ENCODE results near the gene MPRIP.

The MPRIP gene

GRCh38 chr17:17151055-17151454, 108.8 kb downstream of the MPRIP start:
- TF ChIP-seq BACH2 (CRISPR knock-in tag; IDR thresholded peaks at IDR 0.05; ENCODE audit: borderline replicate concordance), result no peak
- no peak for TF ChIP-seq ZFP3 (CRISPR knock-in tag; IDR thresholded peaks at IDR 0.05)
- no peak for TF ChIP-seq ZNF565 (CRISPR knock-in tag; conservative IDR thresholded peaks at IDR 0.05; ENCODE audit: low read depth)
- peak; percentile 51 for ATAC-seq

GRCh38 chr17:17151541-17151940, 109.3 kb downstream of the MPRIP start:
- ATAC-seq, result peak; percentile 51
- TF ChIP-seq ZNF565 (CRISPR knock-in tag; conservative IDR thresholded peaks at IDR 0.05; ENCODE audit: low read depth) (no peak), CSDC2 (CRISPR knock-in tag; IDR thresholded peaks at IDR 0.05) (no peak), ZC3H10 (CRISPR knock-in tag; IDR thresholded peaks at IDR 0.05) (no peak), ZNF8 (CRISPR knock-in tag; IDR thresholded peaks at IDR 0.05) (no peak), PATZ1 (CRISPR knock-in tag; IDR thresholded peaks at IDR 0.05; ENCODE audit: borderline replicate concordance) (no peak), TCF4 (CRISPR knock-in tag; IDR thresholded peaks at IDR 0.05; ENCODE audit: borderline replicate concordance) (no peak), SNAI2 (CRISPR knock-in tag; IDR thresholded peaks at IDR 0.05) (no peak), TOX (CRISPR knock-in tag; IDR thresholded peaks at IDR 0.05; ENCODE audit: borderline replicate concordance) (no peak), CREB5 (CRISPR knock-in tag; IDR thresholded peaks at IDR 0.05; ENCODE audit: low read depth) (no peak), BACH2 (CRISPR knock-in tag; IDR thresholded peaks at IDR 0.05; ENCODE audit: borderline replicate concordance) (no peak), RARB (CRISPR knock-in tag; IDR thresholded peaks at IDR 0.05) (no peak), ARNTL (CRISPR knock-in tag; IDR thresholded peaks at IDR 0.05; ENCODE audit: borderline replicate concordance, low read depth) (no peak), ZFP3 (CRISPR knock-in tag; IDR thresholded peaks at IDR 0.05) (no peak), PPARA (CRISPR knock-in tag; IDR thresholded peaks at IDR 0.05; ENCODE audit: borderline replicate concordance) (no peak), OSR1 (CRISPR knock-in tag; IDR thresholded peaks at IDR 0.05) (no peak), ESRRG (CRISPR knock-in tag; IDR thresholded peaks at IDR 0.05) (no peak), ZFP30 (CRISPR knock-in tag; IDR thresholded peaks at IDR 0.05) (no peak), TSHZ2 (CRISPR knock-in tag; IDR thresholded peaks at IDR 0.05) (no peak), GLIS3 (CRISPR knock-in tag; IDR thresholded peaks at IDR 0.05) (no peak)
- TF ChIP-seq, protein P1, sequence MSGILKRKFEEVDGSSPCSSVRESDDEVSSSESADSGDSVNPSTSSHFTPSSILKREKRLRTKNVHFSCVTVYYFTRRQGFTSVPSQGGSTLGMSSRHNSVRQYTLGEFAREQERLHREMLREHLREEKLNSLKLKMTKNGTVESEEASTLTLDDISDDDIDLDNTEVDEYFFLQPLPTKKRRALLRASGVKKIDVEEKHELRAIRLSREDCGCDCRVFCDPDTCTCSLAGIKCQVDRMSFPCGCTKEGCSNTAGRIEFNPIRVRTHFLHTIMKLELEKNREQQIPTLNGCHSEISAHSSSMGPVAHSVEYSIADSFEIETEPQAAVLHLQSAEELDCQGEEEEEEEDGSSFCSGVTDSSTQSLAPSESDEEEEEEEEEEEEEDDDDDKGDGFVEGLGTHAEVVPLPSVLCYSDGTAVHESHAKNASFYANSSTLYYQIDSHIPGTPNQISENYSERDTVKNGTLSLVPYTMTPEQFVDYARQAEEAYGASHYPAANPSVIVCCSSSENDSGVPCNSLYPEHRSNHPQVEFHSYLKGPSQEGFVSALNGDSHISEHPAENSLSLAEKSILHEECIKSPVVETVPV (CRISPR knock-in tag; IDR thresholded peaks at IDR 0.05), result no peak

DNA sequence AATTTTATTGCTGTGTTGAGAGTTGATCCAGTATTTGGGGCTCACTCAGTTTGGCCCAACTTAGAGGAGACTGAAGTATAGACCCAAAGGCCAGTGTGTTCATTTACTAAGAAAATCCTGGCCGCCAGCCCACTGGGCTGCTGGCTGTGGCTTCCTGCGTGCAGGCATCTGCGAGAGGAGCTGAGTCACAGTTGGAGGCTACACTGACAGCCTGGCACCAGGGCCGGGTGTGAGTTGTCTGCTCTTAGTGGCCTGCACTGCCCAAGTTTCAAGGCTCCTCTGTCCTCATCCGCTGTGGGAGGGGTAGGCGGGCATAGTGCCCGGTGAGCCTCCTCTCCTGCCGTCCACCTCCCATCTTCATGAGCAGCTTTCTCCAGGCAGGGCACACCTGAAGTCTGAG, 109.7 kb downstream of the MPRIP start:
- ATAC-seq, result peak; percentile 97
- 0 out of 2 replicates have a peak, but pooled peaks have one; percentile 25 for TF ChIP-seq ZFP3 (CRISPR knock-in tag; IDR thresholded peaks at IDR 0.05)
- no peak for TF ChIP-seq BACH2 (CRISPR knock-in tag; IDR thresholded peaks at IDR 0.05; ENCODE audit: borderline replicate concordance)

GRCh38 chr17:17152385-17152784, 110.1 kb downstream of the MPRIP start:
- peak; percentile 20 for ATAC-seq
- TF ChIP-seq RARB (CRISPR knock-in tag; IDR thresholded peaks at IDR 0.05), result no peak

GRCh38 chr17:17153071-17153470, 110.8 kb downstream of the MPRIP start:
- no peak for ATAC-seq
- TF ChIP-seq RARB (CRISPR knock-in tag; IDR thresholded peaks at IDR 0.05), result no peak
- TF ChIP-seq, protein P1 (CRISPR knock-in tag; IDR thresholded peaks at IDR 0.05), result no peak
- no peak for TF ChIP-seq PPARA (CRISPR knock-in tag; IDR thresholded peaks at IDR 0.05; ENCODE audit: borderline replicate concordance)
- no peak for TF ChIP-seq GLIS3 (CRISPR knock-in tag; IDR thresholded peaks at IDR 0.05)
- TF ChIP-seq ZFP30 (CRISPR knock-in tag; IDR thresholded peaks at IDR 0.05), result no peak
- TF ChIP-seq BACH2 (CRISPR knock-in tag; IDR thresholded peaks at IDR 0.05; ENCODE audit: borderline replicate concordance), result no peak
- no peak for TF ChIP-seq OSR1 (CRISPR knock-in tag; IDR thresholded peaks at IDR 0.05)
- TF ChIP-seq TOX (CRISPR knock-in tag; IDR thresholded peaks at IDR 0.05; ENCODE audit: borderline replicate concordance), result no peak

All from SK-N-SH treated with all-trans-retinoic acid at 6 μM for 48 hours (cell line).